HCT116 (cell line): ENCODE data around the gene GNG2. TPM values are rescaled to one million over a fixed set of nuclear protein-coding genes. Genes with fewer than 3 reads are reported as not detected.

Source experiments
- ATAC-seq: fragments of 200-7000 bp; cut with Tn5 transposase; 2 replicates; pipeline ENCODE4 v1.9.1; 2020; ENCODE audit warnings: mild to moderate bottlenecking, moderate library complexity
- BruUV-seq: library from RNA; stranded (reverse); fragments of 400-500 nt; replicated peaks from 2 replicates; lab custom pipeline; 2021; lab: Mats Ljungman, UMichigan
- CTCF ChIA-PET: fragments of 300-600 bp; sonication (Branson Sonifier 250); formaldehyde crosslinking; loops from one replicate; lab custom pipeline; 2021; ENCODE audit warnings: antibody characterized with exemption; lab: Charles Lee
- POLR2A ChIA-PET: fragments of 300-600, 350-600 bp; sonication (Branson Sonifier 250); formaldehyde crosslinking; loops from one replicate; lab custom pipeline; 2021; ENCODE audit warnings: antibody characterized with exemption; lab: Charles Lee
- RAD21 ChIA-PET, 2 experiments: fragments of 300-600 bp; sonication (Branson Sonifier 250); formaldehyde crosslinking; loops; one replicate each; lab custom pipeline; 2023; ENCODE audit warnings: low total read pairs in 2 of 2; ENCODE audit not compliant: uncharacterized antibody in 2 of 2, unreplicated experiment in 2 of 2, low non-redundant PET in 1 of 2; lab: Charles Lee
- DNase-seq: peaks from one replicate; pipeline ENCODE4 v3.0.0-alpha.2; 2010; ENCODE audit warnings: low read depth, low spot score
- H2AFZ ChIP-seq: fragments of 200-600 bp; shearing (Covaris generic), sonication (generic); 2 replicates; pipeline ENCODE4 v1.6.1; 2017; ENCODE audit warnings: low read depth, mixed run types, mixed read lengths, antibody characterized with exemption, low read length; ENCODE audit not compliant: poor library complexity, severe bottlenecking
- H3K27ac ChIP-seq: 2 replicates; pipeline ENCODE4 v1.5.1; 2012; ENCODE audit warnings: low read depth, low read length
- H3K27me3 ChIP-seq: fragments of 200-600 bp; sonication (generic); 2 replicates; pipeline ENCODE4 v1.6.1; 2016; ENCODE audit warnings: mixed run types, low read length, mixed read lengths; ENCODE audit not compliant: insufficient read depth
- H3K36me3 ChIP-seq, 2 experiments: fragments of 200-500 bp in 1 of 2; fragments of 200-600 bp in 1 of 2; sonication (Bioruptor generic) in 1 of 2; sonication (generic) in 1 of 2; 2 replicates each; pipeline versions ENCODE4 v1.5.1 to v1.6.1; 2014 to 2016; ENCODE audit warnings: low read length in 2 of 2, inconsistent platforms in 1 of 2, mixed read lengths in 1 of 2, mixed run types in 1 of 2; ENCODE audit not compliant: insufficient read depth in 2 of 2, control insufficient read depth in 1 of 2
- H3K4me1 ChIP-seq, 2 experiments: fragments of 200-600 bp in 1 of 2; sonication (generic) in 1 of 2; 2 replicates each; pipeline versions ENCODE4 v1.5.1 to v1.6.1; 2012 to 2017; ENCODE audit warnings: low read length in 2 of 2, inconsistent platforms in 1 of 2, mild to moderate bottlenecking in 1 of 2, mixed read lengths in 1 of 2, mixed run types in 1 of 2, moderate library complexity in 1 of 2; ENCODE audit not compliant: insufficient read depth in 2 of 2, control insufficient read depth in 1 of 2
- H3K4me2 ChIP-seq: fragments of 200-600 bp; sonication (generic); 2 replicates; pipeline ENCODE4 v1.6.1; 2017; ENCODE audit warnings: mixed run types, low read length, mixed read lengths
- H3K4me3 ChIP-seq, 2 experiments: fragments of 200-600 bp in 1 of 2; sonication (generic) in 1 of 2; replicated peaks in 1 of 2; 2 replicates each; pipeline ENCODE4 v1.5.1; 2011 to 2016; ENCODE audit warnings: low read length in 2 of 2, control low read depth in 1 of 2, low read depth in 1 of 2, mild to moderate bottlenecking in 1 of 2, mixed read lengths in 1 of 2, mixed run types in 1 of 2
- H3K79me2 ChIP-seq: fragments of 200-600 bp; sonication (generic); 2 replicates; pipeline ENCODE4 v1.6.1; 2017; ENCODE audit warnings: mild to moderate bottlenecking, mixed run types, low read length, moderate library complexity, mixed read lengths; ENCODE audit not compliant: insufficient read depth
- H3K9ac ChIP-seq: fragments of 200-600 bp; sonication (generic); 2 replicates; pipeline ENCODE4 v1.6.1; 2016; ENCODE audit warnings: low read length, mixed read lengths
- H3K9me2 ChIP-seq: fragments of 200-600 bp; sonication (generic), shearing (Covaris generic); 2 replicates; pipeline ENCODE4 v1.6.1; 2017; ENCODE audit warnings: mixed run types, mild to moderate bottlenecking, moderate library complexity; ENCODE audit not compliant: insufficient read depth
- H3K9me3 ChIP-seq, 2 experiments: fragments of 200-500 bp in 1 of 2; fragments of 200-600 bp in 1 of 2; sonication (Bioruptor generic) in 1 of 2; sonication (generic) in 1 of 2; 2 replicates each; pipeline ENCODE4 v1.6.1; 2014 to 2017; ENCODE audit warnings: low read length in 2 of 2, mixed read lengths in 2 of 2, inconsistent platforms in 1 of 2, low read depth in 1 of 2, mild to moderate bottlenecking in 1 of 2, mixed run types in 1 of 2, moderate library complexity in 1 of 2; ENCODE audit not compliant: control insufficient read depth in 1 of 2, insufficient read depth in 1 of 2
- H4K20me1 ChIP-seq: fragments of 200-600 bp; sonication (generic), shearing (Covaris generic); 2 replicates; pipeline ENCODE4 v1.6.1; 2017; ENCODE audit warnings: mixed run types, mild to moderate bottlenecking, moderate library complexity; ENCODE audit not compliant: insufficient read depth
- ATF3 ChIP-seq: IDR thresholded peaks from 2 replicates; pipeline ENCODE4 v1.6.1; 2012
- CBX3 ChIP-seq: IDR thresholded peaks from 2 replicates; pipeline ENCODE4 v1.6.1; 2012; ENCODE audit warnings: low read depth
- CEBPB ChIP-seq: IDR thresholded peaks from 2 replicates; pipeline ENCODE4 v1.6.1; 2012; ENCODE audit warnings: low read depth
- CTCF ChIP-seq, 3 experiments: fragments of 200-600 bp in 1 of 3; sonication (generic) in 1 of 3; IDR thresholded peaks in 2 of 3; conservative IDR thresholded peaks in 1 of 3; 2 replicates each; pipeline ENCODE4 v1.5.1; 2012 to 2017; ENCODE audit warnings: low read depth in 2 of 3, low read length in 2 of 3, antibody characterized with exemption in 1 of 3, borderline replicate concordance in 1 of 3, control low read depth in 1 of 3, mild to moderate bottlenecking in 1 of 3, mixed read lengths in 1 of 3, mixed run types in 1 of 3, moderate library complexity in 1 of 3; ENCODE audit not compliant: insufficient read depth in 1 of 3
- EGR1 ChIP-seq: IDR thresholded peaks from 2 replicates; pipeline ENCODE4 v1.6.1; 2012; ENCODE audit warnings: low read depth
- ELF1 ChIP-seq: IDR thresholded peaks from 2 replicates; pipeline ENCODE4 v1.6.1; 2012; ENCODE audit warnings: low read depth, borderline replicate concordance
- EZH2phosphoT487 ChIP-seq: fragments of 200-600 bp; IDR thresholded peaks from 2 replicates; pipeline ENCODE4 v1.6.1; 2018; ENCODE audit warnings: antibody characterized with exemption, borderline replicate concordance
- JUND ChIP-seq: IDR thresholded peaks from 2 replicates; pipeline ENCODE4 v1.6.1; 2012
- POLR2A ChIP-seq: IDR thresholded peaks from 2 replicates; pipeline ENCODE4 v1.7.0; 2011; ENCODE audit warnings: borderline replicate concordance; ENCODE audit not compliant: insufficient read depth, insufficient read length; ENCODE audit errors: extremely low read depth
- RAD21 ChIP-seq: IDR thresholded peaks from 2 replicates; pipeline ENCODE4 v1.6.1; 2012; ENCODE audit warnings: low read depth, mild to moderate bottlenecking
- SIN3A ChIP-seq: IDR thresholded peaks from 2 replicates; pipeline ENCODE4 v1.6.1; 2012; ENCODE audit warnings: low read depth
- SP1 ChIP-seq: IDR thresholded peaks from 2 replicates; pipeline ENCODE4 v1.6.1; 2012; ENCODE audit warnings: low read depth
- SRF ChIP-seq: IDR thresholded peaks from 2 replicates; pipeline ENCODE4 v1.6.1; 2012; ENCODE audit warnings: low read depth
- TCF7L2 ChIP-seq: IDR thresholded peaks from 2 replicates; pipeline ENCODE4 v1.7.0; 2011; ENCODE audit warnings: borderline replicate concordance, inconsistent platforms; ENCODE audit not compliant: insufficient read depth, insufficient read length; ENCODE audit errors: extremely low read depth
- YY1 ChIP-seq: IDR thresholded peaks from 2 replicates; pipeline ENCODE4 v1.6.1; 2011; ENCODE audit warnings: low read length, low read depth, moderate library complexity, mild to moderate bottlenecking; ENCODE audit not compliant: insufficient replicate concordance; ENCODE audit errors: extremely low read depth
- ZNF274 ChIP-seq: fragments of 200-500 bp; sonication (Bioruptor generic); IDR thresholded peaks from 2 replicates; pipeline ENCODE4 v1.6.1; 2014; ENCODE audit warnings: mild to moderate bottlenecking, low read depth, low read length, inconsistent platforms
- intact Hi-C: fragments of 100-400 bp; cut with micrococcal nuclease; formaldehyde crosslinking; loops from 2 replicates; pipeline ENCODE4 v1.10.0; 2022
- total RNA-seq: library from RNA; stranded (reverse); gene quantifications from one replicate; pipeline ENCODE4 v1.2.1, GENCODE V29; 2021; ENCODE audit not compliant: unreplicated experiment

Gene GNG2
- total RNA-seq, 1 experiment from 2014 or later, result 0.74 TPM

GRCh38 chr14:51942971-51943370, 82.6 kb downstream of the GNG2 start (continued):
- TF ChIP-seq SIN3A (no peak), CBX3 (no peak)

GRCh38 chr14:51950007-51950406, 89.6 kb downstream of the GNG2 start:
- Histone ChIP-seq H3K9me3 (no peaks in the 10 kb centered on the region), H3K9me2 (no peaks in the 10 kb centered on the region), H3K27ac (no peak overlapping the region), H3K9ac (no peak overlapping the region), H2AFZ (no peak overlapping the region), H3K4me1 (no peaks in the 10 kb centered on the region), H3K79me2 (no peaks in the 10 kb centered on the region), H3K4me3 (no peak overlapping the region), H3K4me2 (no peak overlapping the region), H4K20me1 (no peaks in the 10 kb centered on the region), H3K36me3 (no peaks in the 10 kb centered on the region), H3K27me3 (no peaks in the 10 kb centered on the region)
- ChIA-PET CTCF (no interaction called here), POLR2A (no interaction called here), RAD21 (no interaction called here)
- ATAC-seq, result no peak
- TF ChIP-seq EZH2phosphoT487 (no peak), ATF3 (no peak), SRF (no peak), RAD21 (no peak), YY1 (no peak), POLR2A (no peak), CEBPB (no peak), ZNF274 (no peak), JUND (no peak), CTCF (IDR thresholded peaks at IDR 0.05 in 2 of 3, conservative IDR thresholded peaks at IDR 0.05 in 1 of 3; ENCODE audit: borderline replicate concordance in 1 of 3, insufficient read depth in 1 of 3, low read depth in 2 of 3, low read length in 2 of 3) (no peak), SP1 (no peak), ELF1 (no peak), TCF7L2 (no peak), EGR1 (no peak)
- no TSS peak for BruUV-seq
- no peak for DNase-seq
- intact Hi-C loops, result no loop called here
